HL-60 (cell line): Measurements from ENCODE around the gene LSAMP.

Source experiments
- DNase-seq, 2 experiments: peaks; one replicate each; pipeline ENCODE4 v3.0.0-alpha.2; 2010 to 2020; ENCODE audit warnings: low read depth in 1 of 2, low spot score in 1 of 2
- H3K27ac ChIP-seq: fragments of 250-450 bp; sonication (Bioruptor Pico); replicated peaks from 2 replicates; pipeline ENCODE4 v1.5.1; 2020; ENCODE audit warnings: mild to moderate bottlenecking, moderate library complexity
- H3K27me3 ChIP-seq: fragments of 250-450 bp; sonication (Bioruptor Pico); 2 replicates; pipeline ENCODE4 v1.5.1; 2021; ENCODE audit warnings: mild to moderate bottlenecking, moderate library complexity; ENCODE audit not compliant: insufficient read depth, poor library complexity, severe bottlenecking
- H3K4me3 ChIP-seq: replicated peaks from 2 replicates; pipeline ENCODE4 v1.5.1; 2011; ENCODE audit warnings: mild to moderate bottlenecking, control low read depth, low read length; ENCODE audit not compliant: insufficient read depth
- GABPA ChIP-seq: IDR thresholded peaks from 2 replicates; pipeline ENCODE4 v1.6.1; 2012; ENCODE audit warnings: low read depth
- POLR2AphosphoS5 ChIP-seq: IDR thresholded peaks from 2 replicates; pipeline ENCODE4 v1.6.1; 2012; ENCODE audit warnings: low read depth
- SPI1 ChIP-seq: IDR thresholded peaks from 2 replicates; pipeline ENCODE4 v1.6.1; 2012; ENCODE audit warnings: low read depth, mild to moderate bottlenecking, borderline replicate concordance
- TF ChIP-seq, protein P1 (sequence below): IDR thresholded peaks from 2 replicates; pipeline ENCODE4 v1.6.1; 2012; ENCODE audit warnings: low read depth; ENCODE audit not compliant: insufficient replicate concordance
- TF ChIP-seq, protein P2 (sequence below): IDR thresholded peaks from one replicate; pipeline ENCODE4 v1.5.1; 2011; ENCODE audit warnings: low read length, control low read depth, inconsistent platforms; ENCODE audit not compliant: insufficient read depth

Gene LSAMP

DNA sequence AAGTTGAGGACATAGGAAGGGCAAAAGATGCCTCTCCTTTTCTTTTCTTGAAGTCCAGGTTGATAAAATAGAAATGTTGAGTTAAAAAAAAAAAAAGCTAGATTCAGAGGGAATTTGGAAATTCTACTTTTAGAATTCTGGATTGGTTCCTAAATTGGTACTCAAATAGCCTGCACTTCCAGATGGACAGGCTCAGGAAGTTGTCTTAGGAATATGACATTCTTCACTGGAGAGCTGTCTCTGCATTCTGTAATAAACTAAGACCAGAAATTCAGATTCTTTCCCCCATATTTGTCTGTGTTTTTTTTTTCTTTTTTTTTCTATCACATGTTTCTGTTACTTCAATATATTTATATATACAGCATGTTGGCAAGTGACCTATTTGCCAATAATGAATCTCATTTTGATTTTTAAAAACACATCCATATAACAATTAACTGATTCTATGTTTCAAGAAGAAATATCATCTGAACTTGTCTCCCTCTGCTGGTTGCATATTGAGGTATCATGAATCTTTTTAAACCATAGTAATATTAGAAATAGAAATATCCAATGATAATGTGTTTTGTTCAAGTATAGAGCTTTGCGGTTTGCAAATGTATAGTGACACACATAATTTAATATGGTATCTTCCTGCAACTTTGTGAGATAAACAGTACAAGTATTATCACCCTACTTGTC, 8.5 kb upstream of the LSAMP start:
- DNase-seq = no peak
- Histone ChIP-seq H3K27me3 (no peaks in the 10 kb centered on the region), H3K27ac (no peak overlapping the region), H3K4me3 (no peak overlapping the region)
- TF ChIP-seq GABPA = no peak
- no peak for TF ChIP-seq POLR2AphosphoS5
- TF ChIP-seq, protein P1, sequence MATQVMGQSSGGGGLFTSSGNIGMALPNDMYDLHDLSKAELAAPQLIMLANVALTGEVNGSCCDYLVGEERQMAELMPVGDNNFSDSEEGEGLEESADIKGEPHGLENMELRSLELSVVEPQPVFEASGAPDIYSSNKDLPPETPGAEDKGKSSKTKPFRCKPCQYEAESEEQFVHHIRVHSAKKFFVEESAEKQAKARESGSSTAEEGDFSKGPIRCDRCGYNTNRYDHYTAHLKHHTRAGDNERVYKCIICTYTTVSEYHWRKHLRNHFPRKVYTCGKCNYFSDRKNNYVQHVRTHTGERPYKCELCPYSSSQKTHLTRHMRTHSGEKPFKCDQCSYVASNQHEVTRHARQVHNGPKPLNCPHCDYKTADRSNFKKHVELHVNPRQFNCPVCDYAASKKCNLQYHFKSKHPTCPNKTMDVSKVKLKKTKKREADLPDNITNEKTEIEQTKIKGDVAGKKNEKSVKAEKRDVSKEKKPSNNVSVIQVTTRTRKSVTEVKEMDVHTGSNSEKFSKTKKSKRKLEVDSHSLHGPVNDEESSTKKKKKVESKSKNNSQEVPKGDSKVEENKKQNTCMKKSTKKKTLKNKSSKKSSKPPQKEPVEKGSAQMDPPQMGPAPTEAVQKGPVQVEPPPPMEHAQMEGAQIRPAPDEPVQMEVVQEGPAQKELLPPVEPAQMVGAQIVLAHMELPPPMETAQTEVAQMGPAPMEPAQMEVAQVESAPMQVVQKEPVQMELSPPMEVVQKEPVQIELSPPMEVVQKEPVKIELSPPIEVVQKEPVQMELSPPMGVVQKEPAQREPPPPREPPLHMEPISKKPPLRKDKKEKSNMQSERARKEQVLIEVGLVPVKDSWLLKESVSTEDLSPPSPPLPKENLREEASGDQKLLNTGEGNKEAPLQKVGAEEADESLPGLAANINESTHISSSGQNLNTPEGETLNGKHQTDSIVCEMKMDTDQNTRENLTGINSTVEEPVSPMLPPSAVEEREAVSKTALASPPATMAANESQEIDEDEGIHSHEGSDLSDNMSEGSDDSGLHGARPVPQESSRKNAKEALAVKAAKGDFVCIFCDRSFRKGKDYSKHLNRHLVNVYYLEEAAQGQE = no peak
- TF ChIP-seq, protein P2, sequence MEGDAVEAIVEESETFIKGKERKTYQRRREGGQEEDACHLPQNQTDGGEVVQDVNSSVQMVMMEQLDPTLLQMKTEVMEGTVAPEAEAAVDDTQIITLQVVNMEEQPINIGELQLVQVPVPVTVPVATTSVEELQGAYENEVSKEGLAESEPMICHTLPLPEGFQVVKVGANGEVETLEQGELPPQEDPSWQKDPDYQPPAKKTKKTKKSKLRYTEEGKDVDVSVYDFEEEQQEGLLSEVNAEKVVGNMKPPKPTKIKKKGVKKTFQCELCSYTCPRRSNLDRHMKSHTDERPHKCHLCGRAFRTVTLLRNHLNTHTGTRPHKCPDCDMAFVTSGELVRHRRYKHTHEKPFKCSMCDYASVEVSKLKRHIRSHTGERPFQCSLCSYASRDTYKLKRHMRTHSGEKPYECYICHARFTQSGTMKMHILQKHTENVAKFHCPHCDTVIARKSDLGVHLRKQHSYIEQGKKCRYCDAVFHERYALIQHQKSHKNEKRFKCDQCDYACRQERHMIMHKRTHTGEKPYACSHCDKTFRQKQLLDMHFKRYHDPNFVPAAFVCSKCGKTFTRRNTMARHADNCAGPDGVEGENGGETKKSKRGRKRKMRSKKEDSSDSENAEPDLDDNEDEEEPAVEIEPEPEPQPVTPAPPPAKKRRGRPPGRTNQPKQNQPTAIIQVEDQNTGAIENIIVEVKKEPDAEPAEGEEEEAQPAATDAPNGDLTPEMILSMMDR = no peak
- TF ChIP-seq SPI1 = no peak

DNA sequence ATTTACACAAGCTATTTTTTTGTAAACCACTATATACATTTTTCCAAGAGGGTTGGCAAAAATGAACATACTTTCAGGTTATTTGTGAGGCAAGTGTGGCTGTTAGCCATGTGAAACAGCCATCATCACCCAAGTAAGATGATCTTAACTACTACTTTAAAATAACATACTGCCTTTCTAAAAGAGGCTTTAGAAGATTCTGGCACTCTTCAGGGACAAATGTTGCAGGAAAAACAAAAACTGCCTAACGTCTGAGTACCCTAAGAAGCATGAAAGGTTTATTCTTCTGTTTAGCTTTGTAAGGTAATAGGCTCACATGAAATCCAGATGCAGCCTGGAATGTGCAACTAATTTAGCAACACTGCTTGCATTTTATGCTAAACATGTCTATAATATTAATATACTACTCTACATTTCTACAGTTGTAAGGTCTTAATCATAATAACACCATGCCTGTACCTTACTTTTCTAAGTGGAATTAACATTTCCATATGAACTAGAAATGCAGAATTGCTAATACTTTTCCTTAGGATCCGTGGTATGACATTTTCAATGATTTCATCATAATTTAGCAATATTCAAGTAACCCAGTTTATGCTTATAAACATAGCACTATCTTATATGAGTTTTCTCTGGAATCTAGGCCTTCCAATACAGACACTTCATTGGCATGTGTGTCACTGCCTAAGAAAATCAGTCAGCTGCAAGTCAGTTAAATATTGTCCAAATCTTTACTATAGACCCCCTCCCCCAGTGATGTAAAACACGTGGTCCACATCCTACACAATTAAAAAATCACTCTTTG, 4.5 kb upstream of the LSAMP start:
- no peak for DNase-seq
- Histone ChIP-seq H3K4me3 (no peak overlapping the region), H3K27me3 (no peaks in the 10 kb centered on the region), H3K27ac (no peak overlapping the region)
- TF ChIP-seq POLR2AphosphoS5 = no peak
- no peak for TF ChIP-seq SPI1
- TF ChIP-seq, protein P2 = no peak
- no peak for TF ChIP-seq GABPA
- TF ChIP-seq, protein P1 = no peak

DNA sequence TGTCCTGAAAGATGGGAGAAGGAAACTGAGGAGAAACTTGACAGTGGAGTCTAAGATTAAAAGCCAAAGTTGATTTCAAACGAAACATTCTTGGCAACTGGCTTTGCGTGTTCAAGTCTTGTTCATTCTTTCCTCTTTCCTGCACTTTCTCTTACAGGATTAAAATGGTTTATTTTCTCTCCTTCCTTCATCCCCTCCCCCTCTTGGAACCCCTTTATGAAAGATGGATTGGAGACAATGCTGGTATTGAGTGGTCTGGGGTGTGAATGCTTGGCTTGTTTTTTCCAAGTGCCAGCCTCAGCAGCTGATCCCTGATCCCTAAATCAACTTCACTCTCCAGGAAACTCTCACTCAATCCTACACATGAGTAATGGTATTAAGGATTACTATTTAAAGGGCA, 703 bp upstream of the LSAMP start:
- H3K27ac ChIP-seq = no peak overlapping the region
- DNase-seq = no peak
- peaks cover 5% of the 10 kb centered on the region for H3K27me3 ChIP-seq
- TF ChIP-seq SPI1 (no peak), POLR2AphosphoS5 (no peak), GABPA (no peak)
- TF ChIP-seq, protein P1 = no peak
- TF ChIP-seq, protein P2 = no peak
- H3K4me3 ChIP-seq = no peak overlapping the region
